Right renal cortex interstitium (tissue), 3 donors: Measurements from ENCODE around the gene MSLN. TPM values are rescaled to one million over a fixed set of nuclear protein-coding genes. Genes with fewer than 3 reads are reported as not detected.
A peak's percentile ranks its signal among the peaks of the same experiment; 100 is the strongest.
"Not testable (repeated sequence)": the region's sequence is repeated elsewhere in the genome, so short reads cannot be mapped to it uniquely, and the experiment has no call there.

Experiments used
- DNase-seq, 3 donors: peaks; one replicate each; pipeline ENCODE4 v3.0.0-alpha.2; 2013; ENCODE audit warnings: low read depth in 3 of 3, low spot score in 2 of 3
- polyA plus RNA-seq, 3 donors: library from polyadenylated mRNA; unstranded; fragments of 120-200 nt; gene quantifications; one replicate each; pipeline ENCODE4 v1.2.1, GENCODE V29; 2013; ENCODE audit not compliant: insufficient read length in 3 of 3

MSLN gene
- polyA plus RNA-seq, 3 donors, result 12.1 to 24.9 (median 13.8) TPM

GRCh38 chr16:734208-734980 lies 26.1 kb upstream of the MSLN start:
- DNase-seq, result no peak

GRCh38 chr16:734981-735881 lies 25.3 kb upstream of the MSLN start:
- DNase-seq, result no peak

GRCh38 chr16:735982-736453 lies 24.5 kb upstream of the MSLN start:
- no peak for DNase-seq

- no peak for DNase-seq
These were observed 23.5 kb upstream of the MSLN start for GRCh38 chr16:736936-737481.

- no peak for DNase-seq
These were observed 20.7 kb upstream of the MSLN start for GRCh38 chr16:739560-740458.

GRCh38 chr16:740459-740763 lies 20.1 kb upstream of the MSLN start:
- no peak for DNase-seq

GRCh38 chr16:740764-741505 lies 19.6 kb upstream of the MSLN start, which contains the start of gene CIAO3:
Gene CIAO3 (minus strand): TSS chr16:740997. CDS start chr16:740985, 12 bp downstream.
- DNase-seq, result peak; percentile 63 to 78 (median 67)

- no peak for DNase-seq
These were observed 18.4 kb upstream of the MSLN start for GRCh38 chr16:741986-742629.

- not testable (repeated sequence) for DNase-seq
These were observed 17.6 kb upstream of the MSLN start for GRCh38 chr16:742894-743293.

- DNase-seq, result no peak
These were observed 16.6 kb upstream of the MSLN start for GRCh38 chr16:743794-744500.

GRCh38 chr16:745739-746138 lies 14.8 kb upstream of the MSLN start:
- no peak for DNase-seq

- DNase-seq, result no peak
These were observed 13.9 kb upstream of the MSLN start for GRCh38 chr16:746637-747036.

- no peak for DNase-seq
These were observed 12.4 kb upstream of the MSLN start for GRCh38 chr16:747978-748746.

- no peak for DNase-seq
These were observed 11.5 kb upstream of the MSLN start for GRCh38 chr16:749010-749409.

GRCh38 chr16:750485-750884 lies 10.0 kb upstream of the MSLN start:
- no peak for DNase-seq

GRCh38 chr16:751152-752006 lies 9.2 kb upstream of the MSLN start:
- DNase-seq, result no peak

- DNase-seq, result no peak
These were observed 8.6 kb upstream of the MSLN start for GRCh38 chr16:752007-752312.
